Keratinocyte (primary cell): ENCODE results near the gene KLHDC7A. TPM values are rescaled to one million over a fixed set of nuclear protein-coding genes. Genes with fewer than 3 reads are reported as not detected.

Source experiments
- DNase-seq: peaks from one replicate; pipeline ENCODE4 v3.0.0-alpha.2; 2011; ENCODE audit warnings: low read depth, missing footprints, low spot score
- FAIRE-seq: peaks from 2 replicates; lab custom pipeline; 2011; peaks lifted over from hg19 to GRCh38; lab: Jason Lieb, UNC
- H2AFZ ChIP-seq: 2 replicates; pipeline ENCODE4 v1.6.0; 2012; ENCODE audit warnings: low read length, control low read depth, inconsistent platforms; ENCODE audit not compliant: control insufficient read depth
- H3K27ac ChIP-seq: 2 replicates; pipeline ENCODE4 v1.5.1; 2011; ENCODE audit warnings: low read length; ENCODE audit not compliant: control insufficient read depth, insufficient read depth
- H3K27me3 ChIP-seq: 3 replicates; pipeline ENCODE4 v1.6.0; 2011; ENCODE audit warnings: low read length; ENCODE audit not compliant: control insufficient read depth, insufficient read depth; ENCODE audit errors: extremely low read depth
- H3K36me3 ChIP-seq, 2 experiments: 2 replicates in 1 of 2; 3 replicates in 1 of 2; pipeline ENCODE4 v1.5.1; 2011; ENCODE audit warnings: low read length in 2 of 2, mild to moderate bottlenecking in 1 of 2; ENCODE audit not compliant: control insufficient read depth in 2 of 2, insufficient read depth in 2 of 2; ENCODE audit errors: extremely low read depth in 1 of 2
- H3K4me1 ChIP-seq: 3 replicates; pipeline ENCODE4 v1.5.1; 2011; ENCODE audit warnings: low read length; ENCODE audit not compliant: control insufficient read depth, insufficient read depth; ENCODE audit errors: extremely low read depth
- H3K4me2 ChIP-seq: 3 replicates; pipeline ENCODE4 v1.6.0; 2011; ENCODE audit warnings: low read depth, low read length; ENCODE audit not compliant: control insufficient read depth, insufficient read depth; ENCODE audit errors: extremely low read depth
- H3K4me3 ChIP-seq, 3 experiments: fragments of 200-600 bp in 1 of 3; sonication (generic) in 1 of 3; 2 replicates in 2 of 3; 3 replicates in 1 of 3; pipeline ENCODE4 v1.5.1; 2011 to 2016; ENCODE audit warnings: low read length in 3 of 3, mild to moderate bottlenecking in 3 of 3, control low read depth in 2 of 3, inconsistent platforms in 1 of 3, low read depth in 1 of 3, mixed read lengths in 1 of 3, mixed run types in 1 of 3, moderate library complexity in 1 of 3; ENCODE audit not compliant: control insufficient read depth in 2 of 3, insufficient read depth in 2 of 3; ENCODE audit errors: extremely low read depth in 1 of 3
- H3K79me2 ChIP-seq: 2 replicates; pipeline ENCODE4 v1.6.0; 2012; ENCODE audit warnings: low read length; ENCODE audit not compliant: control insufficient read depth, insufficient read depth
- H3K9ac ChIP-seq: 3 replicates; pipeline ENCODE4 v1.6.0; 2011; ENCODE audit warnings: low read length; ENCODE audit not compliant: control insufficient read depth, insufficient read depth; ENCODE audit errors: extremely low read depth
- H3K9me1 ChIP-seq: 3 replicates; pipeline ENCODE4 v1.6.0; 2011; ENCODE audit warnings: low read length; ENCODE audit not compliant: control insufficient read depth, insufficient read depth; ENCODE audit errors: extremely low read depth
- H3K9me3 ChIP-seq: 2 replicates; pipeline ENCODE4 v1.5.1; 2012; ENCODE audit warnings: low read depth, low read length; ENCODE audit not compliant: control insufficient read depth
- H4K20me1 ChIP-seq: 3 replicates; pipeline ENCODE4 v1.6.0; 2011; ENCODE audit warnings: low read length; ENCODE audit not compliant: control insufficient read depth, insufficient read depth; ENCODE audit errors: extremely low read depth
- CTCF ChIP-seq, 3 experiments: IDR thresholded peaks in 1 of 3; conservative IDR thresholded peaks in 1 of 3; optimal IDR thresholded peaks in 1 of 3; 2 replicates in 2 of 3; 3 replicates in 1 of 3; pipeline versions ENCODE3 to v1.5.1; 2011; ENCODE audit warnings: low read length in 3 of 3, mild to moderate bottlenecking in 3 of 3, moderate library complexity in 2 of 3, control low read depth in 1 of 3, inconsistent platforms in 1 of 3; ENCODE audit not compliant: insufficient read depth in 2 of 3; ENCODE audit errors: extremely low read depth in 1 of 3
- EZH2 ChIP-seq: IDR thresholded peaks from one replicate; pipeline ENCODE4 v1.6.1; 2012; ENCODE audit warnings: inconsistent platforms, mild to moderate bottlenecking, low read length, moderate library complexity
- dilution Hi-C: fragments of 300-500 bp; cut with MboI; formaldehyde crosslinking; loops from one replicate; pipeline ENCODE4 v1.7.0; 2020; ENCODE audit warnings: low sequenced_read_pairs; ENCODE audit not compliant: extremely low pct_ligation_motif_present
- polyA plus RNA-seq, 5 experiments: library from polyadenylated mRNA; depleted of rRNA in 3 of 5; stranded (reverse) in 3 of 5; stranded (forward) in 1 of 5; unstranded in 1 of 5; fragments of >200 nt; gene quantifications; 1 replicate in 1 of 5; 2 replicates in 3 of 5; 3 replicates in 1 of 5; pipeline versions ENCODE4 v1.2.1 to v1.2.3, GENCODE V29; 2011 to 2012; ENCODE audit warnings: missing spikeins in 2 of 5, low read depth in 1 of 5, low replicate concordance in 1 of 5

KLHDC7A gene
- polyA plus RNA-seq, 1 donor (not counting 4 experiments of a cell fraction or from before 2014, with no cell fraction given): not detected

- FAIRE-seq: no peak
- no peaks in the 10 kb centered on the region for H3K36me3 ChIP-seq
Measured at GRCh38 chr1:18528616-18529015, 47.9 kb downstream of the KLHDC7A start.

GRCh38 chr1:18529714-18530113, 49.0 kb downstream of the KLHDC7A start:
- H3K4me2 ChIP-seq: no peak overlapping the region
- no peaks in the 10 kb centered on the region for H3K36me3 ChIP-seq
- H3K9ac ChIP-seq: no peak overlapping the region
- TF ChIP-seq EZH2 (no peak), CTCF (optimal IDR thresholded peaks at IDR 0.05 in 1 of 3, IDR thresholded peaks at IDR 0.05 in 1 of 3, conservative IDR thresholded peaks at IDR 0.05 in 1 of 3; ENCODE audit: extremely low read depth in 1 of 3, insufficient read depth in 2 of 3, low read length in 3 of 3) (no peak)
- FAIRE-seq: no peak
- dilution Hi-C loops: no loop called here
- no peaks in the 10 kb centered on the region for H3K4me1 ChIP-seq
- H3K27me3 ChIP-seq: no peaks in the 10 kb centered on the region
- no peak overlapping the region for H3K27ac ChIP-seq
- no peaks in the 10 kb centered on the region for H3K9me3 ChIP-seq
- H4K20me1 ChIP-seq: no peaks in the 10 kb centered on the region
- H2AFZ ChIP-seq: no peak overlapping the region
- no peak overlapping the region for H3K4me3 ChIP-seq
- no peaks in the 10 kb centered on the region for H3K9me1 ChIP-seq
- DNase-seq: no peak
- H3K79me2 ChIP-seq: no peaks in the 10 kb centered on the region

More at GRCh38 chr1:18528616-18529015, 47.9 kb downstream of the KLHDC7A start:
- DNase-seq: no peak
- no peaks in the 10 kb centered on the region for H3K9me1 ChIP-seq
- H2AFZ ChIP-seq: no peak overlapping the region
- H3K27ac ChIP-seq: no peak overlapping the region
- H3K4me1 ChIP-seq: no peaks in the 10 kb centered on the region
- TF ChIP-seq CTCF (optimal IDR thresholded peaks at IDR 0.05 in 1 of 3, IDR thresholded peaks at IDR 0.05 in 1 of 3, conservative IDR thresholded peaks at IDR 0.05 in 1 of 3; ENCODE audit: extremely low read depth in 1 of 3, insufficient read depth in 2 of 3, low read length in 3 of 3) (no peak), EZH2 (no peak)
- H3K27me3 ChIP-seq: no peaks in the 10 kb centered on the region
- no peaks in the 10 kb centered on the region for H3K9me3 ChIP-seq
- no peaks in the 10 kb centered on the region for H3K79me2 ChIP-seq
- dilution Hi-C loops: no loop called here
- no peak overlapping the region for H3K9ac ChIP-seq
- H3K4me2 ChIP-seq: no peak overlapping the region
- no peak overlapping the region for H3K4me3 ChIP-seq
- H4K20me1 ChIP-seq: no peaks in the 10 kb centered on the region
